GM13976 (cell line): ENCODE data around the gene FOXL3.

Source experiments
- DNase-seq: peaks from one replicate; pipeline ENCODE4 v3.0.0; 2012; ENCODE audit warnings: low spot score
- CTCF ChIP-seq: IDR thresholded peaks from 2 replicates; pipeline ENCODE4 v1.5.1; 2012; ENCODE audit warnings: borderline replicate concordance, mild to moderate bottlenecking; ENCODE audit not compliant: insufficient read depth; ENCODE audit errors: extremely low read depth, missing control alignments, control extremely low read depth
- in situ Hi-C: fragments of 300-500 bp; cut with MboI; formaldehyde crosslinking; loops from one replicate; pipeline ENCODE4 v1.12.0; 2022; ENCODE audit warnings: low sequenced_read_pairs, mixed read lengths, inconsistent platforms; ENCODE audit not compliant: unreplicated experiment

FOXL3 gene

GRCh38 chr7:254337-255037, 35.5 kb upstream of the FOXL3 start:
- no peak for DNase-seq
- TF ChIP-seq CTCF, result no peak
- in situ Hi-C loops, result no loop called here

GRCh38 chr7:255038-255435, 34.9 kb upstream of the FOXL3 start:
- no peak for DNase-seq
- no peak for TF ChIP-seq CTCF
- in situ Hi-C loops, result no loop called here

- no peak for DNase-seq
- in situ Hi-C loops, result no loop called here
- TF ChIP-seq CTCF, result no peak
Observed at GRCh38 chr7:255721-256361, 34.1 kb upstream of the FOXL3 start.

- no peak for TF ChIP-seq CTCF
- no peak for DNase-seq
- in situ Hi-C loops, result no loop called here
Observed at GRCh38 chr7:256461-256940, 33.5 kb upstream of the FOXL3 start.

- in situ Hi-C loops, result no loop called here
- no peak for TF ChIP-seq CTCF
Observed at GRCh38 chr7:256981-257646, 32.9 kb upstream of the FOXL3 start.

GRCh38 chr7:257647-257992, 32.4 kb upstream of the FOXL3 start:
- in situ Hi-C loops, result no loop called here
- DNase-seq, result no peak
- no peak for TF ChIP-seq CTCF

More at GRCh38 chr7:256981-257646, 32.9 kb upstream of the FOXL3 start:
- DNase-seq, result no peak
